Sciatic nerve (tissue), 2 donors: Measurements from ENCODE around the gene INPP5A. TPM values are rescaled to one million over a fixed set of nuclear protein-coding genes. Genes with fewer than 3 reads are reported as not detected.
"Not testable (repeated sequence)": the region's sequence is repeated elsewhere in the genome, so short reads cannot be mapped to it uniquely, and the experiment has no call there.

ENCODE experiments used
- ATAC-seq: fragments of 200-7000 bp; cut with Tn5 transposase; one replicate; pipeline ENCODE4 v1.9.1; 2020; ENCODE audit warnings: mild to moderate bottlenecking, moderate library complexity
- DNase-seq: peaks from one replicate; pipeline ENCODE4 v3.0.0-alpha.2; 2020; ENCODE audit warnings: low spot score
- intact Hi-C: fragments of 100-400 bp; cut with DNase I; formaldehyde crosslinking; loops from one replicate; pipeline ENCODE4 v1.14.2; 2022
- total RNA-seq: library from RNA; stranded (reverse); fragmentation: NEBNext Ultra II Directional; extraction: Animal tissue kit (Norgen Biotek cat#: 25700); gene quantifications from one replicate; pipeline ENCODE4 v1.2.1, GENCODE V29; 2021
- donor health status: DM: no; HTN: no; CAD: no.
- donor health status: DM: no; HTN: no; CAD: no.

The INPP5A gene
- total RNA-seq, 1 donor from 2014 or later, result 54.3 TPM

DNA sequence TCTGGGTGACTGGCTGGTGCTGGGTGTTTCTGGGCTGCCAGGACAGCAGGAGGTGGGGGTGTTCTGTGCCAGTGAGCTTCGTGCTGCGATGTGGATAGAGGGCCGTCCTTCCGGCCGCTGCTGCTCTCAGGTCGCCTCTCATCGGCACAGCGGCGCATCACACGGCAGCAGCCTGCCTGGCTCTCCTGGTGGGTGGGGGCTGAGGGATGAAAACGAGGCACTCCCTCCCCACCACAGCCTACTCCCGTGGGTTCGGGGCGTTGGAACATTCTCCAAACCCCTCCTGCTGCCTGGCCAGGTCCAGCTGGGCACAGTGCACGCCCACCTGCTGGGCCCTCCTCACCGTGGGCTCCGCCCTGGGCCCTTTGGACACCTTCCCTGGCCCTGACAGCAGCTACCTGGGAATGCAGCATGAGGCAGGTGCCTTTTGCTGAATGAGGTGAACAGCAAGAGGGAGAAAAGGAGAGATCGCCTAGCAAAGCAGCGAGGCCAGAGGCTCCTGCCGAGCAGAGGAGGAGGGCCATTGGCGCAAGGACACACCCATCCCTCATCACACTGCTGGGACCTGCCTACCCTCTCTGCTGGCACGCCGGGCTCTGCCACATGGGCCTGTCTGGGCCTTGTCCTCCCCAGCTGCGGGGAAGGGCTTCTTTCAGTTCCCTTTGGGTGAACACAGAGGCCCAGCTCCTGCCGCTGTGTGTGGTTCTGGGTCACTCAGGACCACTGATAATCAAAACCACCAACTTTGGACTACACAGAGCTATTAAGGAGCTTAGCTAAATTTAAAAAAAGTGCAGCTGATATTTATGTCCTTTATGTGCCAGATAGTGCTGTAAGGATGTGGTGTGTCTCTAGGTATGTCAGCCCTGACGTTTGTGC, 33.4 kb downstream of the INPP5A start:
- ATAC-seq, result peak; percentile 61
- intact Hi-C loops, result no loop called here

DNA sequence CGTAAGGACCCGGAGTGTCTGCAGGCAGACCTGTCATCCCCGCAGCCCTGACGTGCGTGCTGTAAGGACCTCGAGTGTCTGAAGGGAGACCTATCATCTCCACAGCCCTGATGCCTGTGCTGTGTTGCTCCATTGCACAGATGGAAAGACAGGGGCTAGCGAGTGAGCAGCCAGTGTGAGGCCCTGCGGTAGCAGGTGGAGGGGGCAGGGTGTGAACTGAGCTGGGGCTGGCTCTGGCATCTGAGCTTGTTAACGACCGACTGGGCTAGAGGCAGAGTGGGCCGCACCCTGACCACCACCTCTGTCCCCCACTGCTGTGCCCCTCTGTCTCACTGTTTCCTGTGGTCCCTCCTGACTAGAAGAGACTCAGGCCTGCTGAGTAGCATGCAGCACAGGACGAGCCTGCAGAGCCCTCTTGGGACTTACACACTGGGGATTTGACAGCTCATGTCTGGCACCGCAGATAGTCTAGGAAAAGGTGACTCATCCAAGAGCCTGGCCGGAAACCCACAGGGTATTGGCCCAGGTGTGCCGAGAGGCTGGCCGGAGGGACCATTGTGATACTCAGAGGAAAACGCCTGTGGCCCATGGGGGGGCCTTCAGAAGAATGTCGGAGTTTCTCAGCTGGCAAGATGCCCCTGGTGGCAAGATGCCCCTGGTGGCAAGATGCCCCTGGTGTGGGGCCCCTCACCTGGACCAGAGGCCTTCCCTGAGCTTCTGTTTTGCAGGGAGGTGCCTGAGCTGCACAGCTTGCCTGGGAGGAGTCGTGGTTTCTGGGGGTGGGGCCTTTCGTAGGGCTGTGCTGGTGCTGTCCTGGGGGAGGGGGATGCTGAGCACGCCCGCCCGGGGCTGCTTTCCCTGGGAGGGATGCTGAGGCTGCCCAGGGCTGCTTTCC, 34.3 kb downstream of the INPP5A start:
- DNase-seq (no peak), ATAC-seq (peak; percentile 7)
- intact Hi-C loops, result no loop called here

More for the DNA sequence above, 33.4 kb downstream of the INPP5A start:
- peak; percentile 60 for DNase-seq

DNA sequence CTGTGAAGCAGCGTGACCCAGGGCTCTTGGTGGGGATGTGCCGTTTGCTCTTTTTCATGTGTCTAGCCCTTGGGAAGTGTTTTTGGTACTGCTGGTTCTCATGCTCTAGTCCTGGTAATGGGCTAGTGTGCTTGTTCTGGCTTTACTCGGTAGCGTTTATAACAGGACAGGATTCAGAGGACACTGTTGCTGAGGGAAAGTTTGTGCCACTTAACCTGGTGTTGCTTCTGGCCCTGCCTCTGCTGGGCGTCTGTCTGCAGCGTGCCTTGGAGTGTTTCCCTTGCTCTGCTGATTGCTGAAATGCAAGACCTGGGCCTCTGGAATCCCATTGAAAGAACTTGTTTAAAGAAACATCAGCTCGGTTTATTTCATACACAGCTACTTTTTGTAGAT, 35.0 kb downstream of the INPP5A start:
- ATAC-seq (no peak), DNase-seq (no peak)
- intact Hi-C loops, result no loop called here

DNA sequence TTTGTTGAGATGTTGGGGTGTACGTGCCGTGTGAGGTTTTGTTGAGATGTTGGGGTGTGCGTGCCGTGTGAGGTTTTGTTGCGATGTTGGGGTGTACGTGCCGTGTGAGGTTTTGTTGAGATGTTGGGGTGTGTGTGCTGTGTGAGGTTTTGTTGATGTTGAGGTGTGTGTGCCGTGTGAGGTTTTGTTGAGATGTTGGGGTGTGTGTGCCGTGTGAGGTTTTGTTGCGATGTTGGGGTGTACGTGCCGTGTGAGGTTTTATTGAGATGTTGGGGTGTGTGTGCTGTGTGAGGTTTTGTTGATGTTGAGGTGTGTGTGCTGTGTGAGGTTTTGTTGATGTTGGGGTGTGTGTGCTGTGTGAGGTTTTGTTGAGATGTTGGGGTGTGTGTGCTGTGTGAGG, 35.4 kb downstream of the INPP5A start:
- ATAC-seq, DNase-seq, intact Hi-C loops: not testable (repeated sequence)

DNA sequence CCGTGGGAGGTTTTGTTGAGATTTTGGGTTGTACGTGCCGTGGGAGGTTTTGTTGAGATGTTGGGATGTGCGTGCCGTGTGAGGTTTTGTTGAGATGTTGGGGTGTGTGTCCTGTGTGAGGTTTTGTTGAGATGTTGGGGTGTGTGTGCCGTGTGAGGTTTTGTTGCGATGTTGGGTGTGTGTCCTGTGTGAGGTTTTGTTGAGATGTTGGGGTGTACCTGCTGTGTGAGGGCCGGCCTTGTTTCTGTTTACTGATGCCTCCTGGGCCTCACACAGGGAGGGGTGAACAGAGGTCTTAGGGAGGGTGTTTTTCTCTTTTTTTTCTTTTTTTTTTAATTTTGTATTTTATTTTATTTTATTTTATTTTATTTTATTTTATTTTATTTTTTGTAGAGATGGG, 36.7 kb downstream of the INPP5A start:
- intact Hi-C loops, result no loop called here
- ATAC-seq, result no peak
- DNase-seq, result no peak

DNA sequence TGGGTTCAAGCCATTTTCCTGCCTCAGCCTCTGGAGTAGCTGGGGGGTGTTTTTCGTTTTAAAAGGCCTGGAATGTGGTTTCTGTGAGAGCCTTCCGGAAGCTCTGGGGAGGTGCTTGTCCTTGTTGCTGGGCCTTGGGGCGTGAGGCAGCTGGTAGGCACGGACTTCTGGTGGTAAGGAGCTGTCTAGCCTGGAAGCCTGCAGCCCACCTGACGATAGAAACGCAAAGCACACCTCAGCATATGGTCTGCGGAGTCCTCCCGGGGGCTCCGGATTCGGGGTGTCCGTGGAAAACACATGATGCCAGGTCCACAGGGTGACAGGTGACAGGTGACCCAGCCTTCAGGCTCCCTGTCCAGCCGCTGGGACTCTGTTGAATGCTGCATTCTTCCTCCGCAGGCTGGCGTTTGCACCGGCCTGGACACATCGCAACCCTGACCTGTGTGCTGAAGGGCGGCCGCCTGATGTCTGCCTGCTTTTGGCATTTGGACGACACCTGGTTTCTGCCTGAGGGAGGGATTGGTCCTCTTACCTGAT, 37.3 kb downstream of the INPP5A start:
- no peak for ATAC-seq
- intact Hi-C loops, result no loop called here
- DNase-seq, result no peak

DNA sequence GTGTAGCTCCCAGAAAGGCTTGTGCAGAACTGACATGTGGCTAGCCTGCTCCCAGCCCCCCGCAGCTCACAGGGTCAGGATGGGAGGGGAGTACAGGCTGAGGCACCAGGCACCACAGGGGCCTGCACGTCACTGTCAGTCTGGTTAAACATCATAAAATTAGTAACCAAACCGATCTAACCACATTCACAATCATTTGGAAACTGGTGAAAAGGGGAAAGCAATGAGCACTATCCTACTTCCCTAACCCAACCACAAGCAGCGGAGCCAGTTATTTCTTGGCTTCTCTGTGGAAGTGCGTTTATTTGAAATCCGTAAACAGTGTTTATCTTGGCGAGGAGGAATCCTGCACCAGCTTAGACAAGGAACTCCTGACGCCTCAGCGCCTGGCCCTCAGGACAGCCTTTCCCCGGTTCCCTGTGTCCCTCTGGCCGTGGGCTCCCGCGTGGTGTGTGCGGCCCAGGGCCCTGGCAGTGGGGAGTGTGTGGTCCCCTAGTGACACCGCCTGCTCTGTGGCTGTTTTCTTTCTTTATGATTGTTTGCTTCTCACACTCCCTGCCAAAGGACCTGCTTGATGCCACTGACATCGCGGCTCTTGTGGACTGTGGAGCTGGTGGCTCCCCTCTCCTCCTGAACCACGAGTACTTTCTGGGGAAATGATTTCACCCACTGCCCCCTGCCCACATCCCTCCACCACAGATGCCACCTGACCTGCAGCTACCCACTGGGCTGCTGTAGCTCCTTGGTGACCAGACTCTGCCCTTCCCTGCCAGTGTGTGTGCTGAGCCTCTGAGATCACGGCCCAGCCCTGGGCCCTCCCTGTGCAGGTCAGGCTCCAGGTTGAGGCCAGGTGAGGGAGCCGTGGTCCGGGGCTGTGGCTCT, 38.0 kb downstream of the INPP5A start:
- intact Hi-C loops, result no loop called here
- ATAC-seq (peak; percentile 83), DNase-seq (no peak)

DNA sequence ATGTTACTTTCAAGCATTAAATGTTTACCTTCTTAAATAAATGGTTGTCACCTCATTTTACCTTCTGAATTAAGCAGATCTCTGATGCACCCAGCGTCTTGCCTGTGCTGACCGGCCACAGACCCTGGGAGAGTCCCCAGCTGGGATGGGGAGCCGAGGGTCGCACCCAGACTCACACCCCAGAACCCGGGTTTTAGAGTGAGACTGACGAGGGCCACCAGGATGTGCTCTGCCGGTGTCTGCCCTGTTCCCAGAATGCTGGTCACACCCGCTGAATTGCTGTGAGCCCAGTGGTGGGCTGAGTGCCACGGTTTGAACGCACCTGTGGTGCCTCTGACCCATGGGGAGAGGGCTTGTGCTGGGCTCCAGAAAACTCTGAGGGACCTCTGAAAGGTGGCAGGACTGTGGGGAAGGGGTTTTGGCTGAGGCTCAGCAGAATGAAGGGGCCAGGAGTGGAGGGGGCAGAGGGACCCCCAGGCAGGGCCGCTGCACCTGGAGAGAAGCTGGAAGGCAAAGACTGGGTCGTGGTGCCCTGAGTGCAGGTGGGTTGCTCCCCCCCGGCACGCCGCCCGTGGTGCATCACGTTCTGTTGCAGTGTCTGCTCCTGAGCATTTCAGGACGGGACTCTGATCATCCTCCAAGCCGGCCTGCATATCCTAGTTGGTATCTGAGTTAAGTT, 39.2 kb downstream of the INPP5A start:
- ATAC-seq (no peak), DNase-seq (no peak)
- intact Hi-C loops, result no loop called here

DNA sequence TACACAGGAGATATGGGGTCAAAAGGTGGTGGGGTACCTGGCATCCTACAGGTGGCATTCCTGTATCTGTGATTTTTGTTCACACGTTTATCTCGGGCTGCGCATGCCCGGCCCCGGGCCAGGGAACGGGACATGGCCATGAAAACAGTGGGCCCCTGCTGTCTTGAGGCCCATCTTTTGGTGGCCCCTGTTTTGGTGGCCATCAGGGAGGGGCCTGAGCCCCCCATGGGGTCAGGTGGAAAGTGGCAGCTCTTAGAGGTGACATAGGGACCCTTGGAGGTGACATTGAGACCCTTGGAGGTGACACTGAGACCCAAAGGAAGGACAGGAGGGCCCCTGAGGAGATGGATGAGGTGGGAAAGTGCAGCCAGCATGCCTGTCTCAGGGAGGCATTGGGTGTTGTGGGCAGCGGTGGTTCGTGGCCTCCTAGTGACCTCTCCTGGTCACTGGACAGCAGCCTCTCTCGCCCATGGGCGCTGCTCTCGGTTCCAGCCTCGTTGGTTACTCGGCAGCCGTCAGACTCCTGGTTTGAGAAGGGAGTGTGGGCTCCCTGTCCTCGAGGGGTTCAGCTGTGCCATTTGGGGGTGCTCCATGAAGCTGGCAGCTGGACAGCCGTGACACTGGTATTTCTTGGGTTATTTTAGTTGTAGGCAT, 39.9 kb downstream of the INPP5A start:
- DNase-seq (no peak), ATAC-seq (peak; percentile 41)
- intact Hi-C loops, result no loop called here

DNA sequence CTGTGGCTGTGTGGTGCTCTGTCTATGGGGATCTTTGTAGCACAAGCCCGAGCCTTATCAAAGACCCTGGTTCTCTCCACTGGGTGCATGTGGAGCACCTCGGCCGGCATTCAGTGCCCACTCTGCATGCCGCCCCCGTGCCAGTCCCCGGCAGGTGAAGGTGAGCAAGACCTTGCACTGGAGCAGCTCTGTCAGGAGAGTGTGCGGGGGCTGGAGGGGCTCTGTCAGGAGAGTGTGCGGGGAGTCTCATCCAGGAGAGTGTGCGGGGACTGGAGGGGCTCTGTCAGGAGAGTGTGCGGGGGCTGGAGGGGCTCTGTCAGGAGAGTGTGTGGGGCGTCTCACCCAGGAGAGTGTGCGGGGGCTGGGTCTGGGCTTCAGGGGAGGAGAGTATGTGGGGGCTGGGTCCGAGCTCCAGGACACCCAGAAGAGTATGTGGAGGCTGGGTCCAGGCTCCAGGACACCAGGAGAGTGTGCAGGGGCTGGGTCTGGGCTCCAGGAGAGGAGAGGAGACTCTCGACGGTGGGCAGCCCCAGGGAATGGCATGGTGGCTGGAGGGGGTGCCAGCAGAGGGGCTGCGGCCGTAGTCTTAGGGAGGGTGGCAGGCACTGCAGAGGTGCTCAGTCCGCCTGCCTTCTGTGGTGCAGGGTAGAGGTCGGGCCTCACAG, 40.8 kb downstream of the INPP5A start:
- intact Hi-C loops, result no loop called here
- DNase-seq (no peak), ATAC-seq (no peak)

DNA sequence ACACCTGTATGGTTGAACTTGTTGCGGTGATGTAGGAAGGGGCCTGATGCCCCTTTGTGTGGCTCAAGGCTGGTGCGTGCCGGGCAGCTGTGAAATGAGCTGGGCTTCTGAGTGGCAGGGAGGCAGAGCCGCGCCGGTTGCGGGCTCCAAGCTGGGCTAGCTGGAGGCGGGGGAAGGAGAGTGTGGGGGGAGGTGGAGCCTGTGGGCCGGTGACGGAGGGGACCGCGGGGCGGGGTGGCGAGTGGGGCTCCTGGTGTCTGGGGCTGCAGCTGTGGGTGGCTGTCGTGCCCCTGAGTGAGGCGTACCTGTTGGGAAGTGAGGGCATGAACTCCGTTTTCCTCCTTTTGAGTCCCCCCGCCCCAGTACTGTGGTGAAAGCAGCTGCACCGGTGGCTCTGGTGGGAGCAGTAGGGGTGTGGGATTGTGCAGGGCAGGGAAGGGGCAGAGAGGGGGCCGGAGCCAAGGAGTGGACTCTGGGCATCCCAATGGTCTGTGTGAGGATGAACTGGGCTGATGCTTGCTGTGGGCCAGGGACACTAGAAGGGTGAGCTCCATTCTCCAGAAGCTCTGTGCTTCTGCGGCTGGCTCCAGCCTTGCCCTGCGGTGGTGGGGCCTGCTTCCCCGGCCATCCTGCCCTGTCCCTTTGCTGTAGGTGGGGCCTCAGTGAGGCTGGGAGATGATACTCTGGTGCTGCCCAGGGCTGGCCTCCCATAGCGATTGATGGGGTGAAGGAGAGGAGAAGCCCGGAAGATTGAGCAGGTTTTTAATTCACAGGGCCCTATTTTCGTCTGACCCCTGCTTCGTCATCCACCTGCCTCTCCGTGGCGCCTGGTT, 41.7 kb downstream of the INPP5A start:
- no peak for ATAC-seq
- intact Hi-C loops, result no loop called here
- DNase-seq, result no peak

DNA sequence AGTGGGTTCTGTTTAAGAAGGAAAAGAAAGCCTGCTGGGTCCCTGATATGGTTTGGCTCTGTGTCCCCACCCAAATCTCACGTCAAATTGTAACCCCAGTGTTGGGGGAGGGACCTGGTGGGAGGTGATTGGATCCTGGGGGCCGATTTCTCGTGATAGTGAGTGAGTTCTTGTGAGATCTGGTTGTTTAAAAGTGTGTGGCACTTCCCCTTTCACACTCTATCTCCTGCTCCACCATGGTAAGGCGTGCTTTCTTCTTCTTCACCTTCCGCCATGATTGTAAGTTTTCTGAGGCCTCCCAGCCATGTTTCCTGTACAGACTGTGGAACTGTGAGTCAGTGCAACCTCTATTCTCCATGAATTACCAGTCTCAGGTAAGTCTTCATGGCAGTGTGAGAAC, 42.6 kb downstream of the INPP5A start:
- DNase-seq (no peak), ATAC-seq (no peak)
- intact Hi-C loops, result no loop called here

DNA sequence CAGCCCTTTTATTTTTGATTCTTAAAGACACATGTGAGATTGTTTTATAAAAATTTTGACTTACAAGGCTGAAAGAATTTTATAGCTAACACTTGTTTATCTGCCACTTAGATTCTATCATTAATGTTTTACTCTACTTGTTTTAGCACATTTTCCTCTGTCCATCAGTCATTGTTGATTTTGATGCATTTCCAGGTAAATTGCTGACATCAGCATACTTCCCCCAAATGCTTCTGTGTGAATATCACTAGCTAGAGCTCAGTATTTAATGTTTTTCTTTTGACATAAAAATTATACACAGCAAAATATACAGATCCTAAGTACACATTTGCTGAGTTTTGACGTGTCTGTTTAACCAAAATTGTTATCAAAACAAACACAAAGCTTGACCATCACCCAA, 43.0 kb downstream of the INPP5A start:
- ATAC-seq (no peak), DNase-seq (no peak)
- intact Hi-C loops, result no loop called here

DNA sequence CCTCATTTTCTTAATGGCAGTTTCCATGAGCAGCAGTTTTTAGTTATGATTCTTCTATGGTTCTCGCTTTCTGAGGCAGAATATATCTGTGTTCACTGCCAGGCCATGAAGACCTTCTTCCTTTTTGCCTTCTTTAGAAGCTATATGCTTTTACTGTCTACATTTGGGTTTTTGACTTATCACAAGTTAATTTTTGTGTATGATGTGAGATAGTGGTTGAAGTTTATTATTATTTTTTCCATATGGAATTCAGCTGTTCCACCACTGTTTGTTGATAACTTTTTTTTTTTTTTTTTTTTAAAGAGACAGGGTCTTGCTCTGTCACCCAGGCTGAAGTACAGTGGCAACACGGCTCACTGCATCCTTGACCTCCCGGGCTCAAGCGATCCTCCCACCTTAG, 44.5 kb downstream of the INPP5A start:
- no peak for DNase-seq
- no peak for ATAC-seq
- intact Hi-C loops, result no loop called here

DNA sequence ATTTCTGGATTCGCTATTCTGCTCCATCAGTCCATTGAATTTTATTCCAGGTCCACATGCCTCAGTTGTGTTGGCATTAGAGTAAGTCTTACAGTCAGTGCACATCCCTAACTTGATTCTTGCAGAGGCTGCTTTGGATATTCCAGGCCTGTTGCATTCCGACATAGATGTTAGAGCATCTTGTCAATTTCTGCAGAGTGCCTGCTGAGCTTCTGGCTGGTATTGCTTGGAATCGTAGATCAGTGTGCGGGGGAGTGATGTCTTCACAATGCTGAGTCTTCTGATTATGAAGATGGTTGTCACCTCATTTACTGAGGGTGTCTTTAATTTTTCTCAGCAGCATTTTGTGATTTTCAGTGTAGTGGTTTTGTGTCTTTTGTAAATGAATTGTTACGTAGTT, 45.2 kb downstream of the INPP5A start:
- ATAC-seq (no peak), DNase-seq (no peak)
- intact Hi-C loops, result no loop called here

DNA sequence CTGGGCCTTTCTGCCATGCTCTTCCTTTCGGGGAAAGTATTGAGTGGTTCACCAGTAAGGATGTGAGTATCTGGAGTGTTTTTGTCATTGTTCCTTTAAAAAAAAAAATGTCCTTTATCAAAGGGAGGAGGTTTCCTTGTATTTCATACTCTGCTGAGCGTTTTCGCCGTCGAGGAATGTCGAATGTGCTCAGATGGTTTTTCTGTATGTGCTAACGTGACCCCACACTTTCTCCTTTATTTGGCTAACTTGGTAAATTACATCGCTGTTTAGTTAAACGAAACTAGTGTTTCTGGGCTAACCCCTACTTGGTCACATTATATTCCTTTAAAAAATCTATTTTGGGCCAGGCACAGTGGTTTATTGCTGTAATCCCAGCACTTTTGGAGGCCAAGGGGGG, 45.9 kb downstream of the INPP5A start:
- intact Hi-C loops, result no loop called here
- DNase-seq, result no peak
- no peak for ATAC-seq

DNA sequence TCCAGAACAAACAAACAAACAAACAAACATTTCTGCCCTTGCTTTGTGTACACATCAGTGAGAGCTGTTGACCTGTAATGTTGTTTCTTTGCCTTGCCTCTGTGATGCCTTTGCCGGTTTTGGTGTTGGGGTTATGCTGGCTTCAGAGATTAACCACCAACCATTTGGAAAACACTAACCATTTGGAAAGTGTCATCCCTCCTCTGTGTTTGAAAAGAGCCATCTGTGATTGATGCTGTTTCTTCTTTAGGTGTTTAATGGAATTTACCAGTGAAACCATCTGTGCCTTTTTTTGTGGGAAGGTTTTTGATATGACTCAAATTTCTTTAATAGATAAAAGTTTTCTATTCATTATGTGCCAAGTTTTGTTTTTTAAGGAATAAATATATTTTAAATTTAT, 46.5 kb downstream of the INPP5A start:
- intact Hi-C loops, result no loop called here
- ATAC-seq (no peak), DNase-seq (no peak)
